ENCODE data around the gene WIPF1. TPM values are rescaled to one million over a fixed set of nuclear protein-coding genes. Genes with fewer than 3 reads are reported as not detected.

The WIPF1 gene
- total RNA-seq, 1 donor from 2014 or later: 8.0 TPM

DNA sequence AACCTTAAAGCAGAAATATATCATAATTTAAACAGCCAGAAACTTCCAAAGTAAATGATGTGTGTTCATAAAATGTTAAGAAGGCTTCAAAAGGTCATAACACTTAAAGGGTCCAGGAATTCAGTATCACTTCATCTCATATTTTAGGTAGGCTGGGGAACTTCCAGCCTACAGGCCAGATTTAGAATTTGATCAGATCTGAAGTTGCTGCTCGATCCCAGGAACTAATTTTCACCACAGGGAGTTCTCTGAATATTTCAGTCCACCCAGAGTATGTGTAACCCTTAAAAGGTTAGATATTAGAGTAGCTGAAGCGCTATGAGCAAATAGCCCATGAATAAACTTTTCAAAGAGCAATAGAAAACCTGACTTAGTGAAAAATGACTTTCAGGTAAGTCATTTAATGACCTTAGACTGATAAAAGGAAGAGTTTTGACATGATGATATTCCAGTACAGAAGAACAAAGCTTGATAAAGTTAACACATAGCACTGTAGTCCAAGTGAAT lies 1.7 kb downstream of the WIPF1 start:
- no peak for DNase-seq (ENCODE audit: low read depth, low spot score)

- DNase-seq (ENCODE audit: low read depth, low spot score): no peak
Measured at GRCh38 chr2:174595116-174595809, 2.3 kb downstream of the WIPF1 start.

GRCh38 chr2:174594456-174594855 lies 3.1 kb downstream of the WIPF1 start:
- no peak for DNase-seq (ENCODE audit: low read depth, low spot score)

DNA sequence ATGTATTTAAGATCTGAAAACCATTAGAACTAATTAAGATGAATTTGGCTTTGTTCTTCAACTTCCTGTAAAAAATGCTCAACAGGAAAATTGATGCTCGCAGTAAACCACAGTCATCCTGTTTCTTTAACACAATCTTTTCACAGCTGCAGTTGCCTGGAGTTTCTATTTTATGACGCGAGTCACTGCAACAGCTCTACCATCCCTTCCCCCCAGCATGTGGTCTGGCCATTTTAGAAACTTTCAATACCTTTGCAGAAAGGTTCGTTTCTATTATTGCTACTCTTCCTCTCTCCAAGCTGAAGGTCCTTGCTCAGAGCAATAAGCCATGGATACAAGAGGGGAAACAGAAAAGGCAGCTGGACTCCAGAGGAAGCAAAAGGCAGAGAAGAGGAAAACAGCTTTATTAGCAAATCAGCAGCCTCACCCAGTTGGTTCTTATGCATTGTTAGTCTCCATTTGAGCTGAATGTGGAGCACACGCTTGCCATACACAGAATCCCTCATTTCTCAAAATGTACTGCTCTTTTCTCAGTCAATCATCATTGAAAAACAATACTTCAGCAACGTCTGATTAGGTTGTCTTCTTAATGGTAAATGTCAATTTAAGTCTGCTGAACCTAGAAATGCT lies 3.9 kb downstream of the WIPF1 start:
- no peak for DNase-seq (ENCODE audit: low read depth, low spot score)

GRCh38 chr2:174593041-174593440 lies 4.6 kb downstream of the WIPF1 start:
- no peak for DNase-seq (ENCODE audit: low read depth, low spot score)

DNA sequence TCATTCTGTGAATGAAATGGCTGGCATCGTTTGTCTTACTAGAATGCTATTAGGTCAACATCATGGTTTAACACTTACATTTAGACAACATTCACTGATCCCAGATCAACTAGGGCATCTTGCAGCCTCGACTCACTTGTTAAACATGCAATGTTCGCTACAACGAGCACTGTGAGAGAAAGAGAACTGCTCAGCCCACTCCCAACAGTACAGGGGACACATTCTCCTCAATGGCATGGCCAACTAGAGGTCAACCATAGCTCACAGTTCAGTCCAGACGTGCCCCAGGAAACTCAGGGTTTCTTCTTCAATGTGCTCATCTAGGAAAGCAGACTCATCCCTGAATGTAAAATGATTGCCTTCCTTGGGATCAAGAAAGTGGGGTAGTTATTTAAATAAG lies 5.9 kb downstream of the WIPF1 start:
- no peak for DNase-seq (ENCODE audit: low read depth, low spot score)

GRCh38 chr2:174590928-174591648 lies 6.5 kb downstream of the WIPF1 start:
- no peak for DNase-seq (ENCODE audit: low read depth, low spot score)

DNA sequence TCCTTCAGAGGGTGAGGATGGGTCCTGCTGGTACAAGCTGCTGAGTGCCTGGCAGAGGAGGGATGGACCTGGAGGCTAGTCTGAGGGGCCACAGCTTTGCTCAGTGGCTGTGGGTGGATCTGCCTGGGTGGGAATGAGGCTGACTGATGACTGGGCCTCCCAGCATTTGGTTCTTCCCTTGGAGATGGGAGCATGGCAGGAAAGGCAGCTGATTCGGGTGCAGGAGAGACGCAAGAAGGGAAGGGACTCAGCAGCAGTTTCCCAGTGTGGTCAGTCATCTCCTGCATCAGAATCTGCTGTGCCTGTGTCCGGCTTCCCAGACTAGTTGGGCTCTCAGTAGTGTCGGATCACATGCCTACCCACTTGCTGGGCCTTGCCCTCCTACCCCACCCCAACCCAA lies 7.3 kb downstream of the WIPF1 start:
- DNase-seq (ENCODE audit: low read depth, low spot score): no peak

GRCh38 chr2:174589334-174589733 lies 8.3 kb downstream of the WIPF1 start:
- no peak for DNase-seq (ENCODE audit: low read depth, low spot score)

DNA sequence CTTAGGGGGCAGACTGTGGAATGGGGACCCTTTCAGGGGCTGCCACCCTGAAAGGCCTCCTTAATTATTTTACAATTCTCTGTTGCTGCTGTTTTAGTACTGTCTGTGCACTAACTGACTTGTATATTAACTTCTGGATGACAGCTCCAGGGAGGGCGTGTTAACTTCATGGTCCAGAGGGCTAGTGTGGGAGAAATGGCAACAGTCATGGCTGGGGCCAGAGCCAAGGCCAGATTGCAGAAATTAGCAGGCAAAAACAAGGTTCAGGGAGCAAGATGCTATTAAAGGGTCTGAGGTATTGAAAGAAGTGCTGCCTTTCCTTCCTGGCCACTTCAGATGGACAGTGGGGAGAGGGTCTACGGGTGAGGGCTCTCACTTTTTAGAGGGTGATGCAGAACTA lies 9.1 kb downstream of the WIPF1 start:
- DNase-seq (ENCODE audit: low read depth, low spot score): no peak

GRCh38 chr2:174587579-174587978 lies 10.0 kb downstream of the WIPF1 start:
- DNase-seq (ENCODE audit: low read depth, low spot score): no peak

DNA sequence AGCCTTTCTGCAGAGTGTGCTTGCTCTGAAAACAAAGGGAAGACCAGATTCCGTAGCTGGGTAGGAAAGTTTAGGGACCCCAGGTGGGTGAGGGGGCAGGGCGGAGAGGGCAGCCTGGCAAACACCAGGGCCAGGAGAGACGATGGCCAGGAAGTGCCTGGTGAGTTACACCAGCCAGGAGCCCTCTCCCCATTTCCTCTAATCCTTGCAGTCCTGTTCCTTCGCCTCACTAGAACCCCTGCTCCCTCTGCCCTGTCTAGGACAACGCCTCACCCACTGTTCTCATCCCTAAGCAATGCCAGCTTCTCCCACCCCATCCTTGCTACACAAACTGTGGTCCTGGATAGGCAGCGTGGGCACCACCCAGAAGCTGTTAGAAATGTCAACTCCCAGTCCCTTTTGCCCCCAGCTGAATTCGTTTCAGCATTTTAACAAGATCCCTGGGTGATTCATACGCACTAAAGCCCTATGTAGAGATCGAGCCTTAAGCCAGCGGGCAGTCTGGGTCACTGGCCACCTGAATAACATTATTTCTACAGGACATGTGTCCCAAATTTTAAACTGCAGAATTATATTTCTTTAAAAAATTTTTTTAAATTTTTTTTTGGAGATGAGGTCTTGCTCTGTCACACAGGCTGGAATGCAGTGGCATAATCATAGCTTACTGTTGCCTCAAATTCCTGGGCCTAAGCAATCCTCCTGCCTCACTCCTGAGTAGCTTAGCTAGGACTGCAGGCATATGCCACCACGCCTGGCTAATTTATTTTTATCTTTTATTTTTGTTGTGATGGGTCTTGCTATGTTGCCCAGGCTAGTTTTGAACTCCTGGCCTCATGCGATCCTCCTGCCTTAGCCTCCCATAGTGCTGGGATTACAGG lies 10.9 kb downstream of the WIPF1 start:
- no peak for DNase-seq (ENCODE audit: low read depth, low spot score)

GRCh38 chr2:174585657-174586252 lies 11.8 kb downstream of the WIPF1 start:
- DNase-seq (ENCODE audit: low read depth, low spot score): no peak

GRCh38 chr2:174585146-174585545 lies 12.5 kb downstream of the WIPF1 start:
- DNase-seq (ENCODE audit: low read depth, low spot score): no peak

- DNase-seq (ENCODE audit: low read depth, low spot score): no peak
Measured at GRCh38 chr2:174581491-174581890, 16.1 kb downstream of the WIPF1 start.

- DNase-seq (ENCODE audit: low read depth, low spot score): no peak
Measured at GRCh38 chr2:174580951-174581350, 16.7 kb downstream of the WIPF1 start.

DNA sequence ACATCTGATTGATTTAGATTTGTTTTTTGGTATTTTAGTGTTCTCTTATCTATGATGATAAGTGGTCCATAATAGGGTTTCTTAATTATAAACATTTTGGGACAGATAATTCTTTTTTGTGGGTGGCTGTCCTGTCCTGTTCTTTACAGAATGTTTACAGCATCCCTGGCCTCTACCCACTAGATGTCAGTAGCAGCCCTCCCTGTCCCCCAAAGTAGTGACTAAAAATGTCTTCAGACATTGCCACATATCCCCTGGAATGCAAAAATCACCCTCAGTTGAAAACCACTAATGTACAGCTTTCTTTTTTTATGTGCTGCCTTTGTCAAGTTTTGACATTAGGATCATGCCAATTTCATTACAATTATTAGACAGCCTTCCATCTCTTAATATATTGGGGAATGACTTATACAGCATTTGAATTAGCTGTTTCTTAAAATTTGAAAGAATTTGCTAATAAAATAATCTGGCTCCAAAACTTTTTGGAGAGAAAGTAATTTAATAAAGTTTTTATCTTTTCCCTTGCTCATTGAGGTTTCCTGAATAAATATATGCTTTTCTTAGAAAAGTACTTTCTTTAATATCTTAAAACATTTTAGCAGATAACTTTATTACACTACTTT lies 19.5 kb downstream of the WIPF1 start:
- no peak for DNase-seq (ENCODE audit: low read depth, low spot score)

- DNase-seq (ENCODE audit: low read depth, low spot score): no peak
Measured at GRCh38 chr2:174575124-174575776, 22.4 kb downstream of the WIPF1 start.

DNA sequence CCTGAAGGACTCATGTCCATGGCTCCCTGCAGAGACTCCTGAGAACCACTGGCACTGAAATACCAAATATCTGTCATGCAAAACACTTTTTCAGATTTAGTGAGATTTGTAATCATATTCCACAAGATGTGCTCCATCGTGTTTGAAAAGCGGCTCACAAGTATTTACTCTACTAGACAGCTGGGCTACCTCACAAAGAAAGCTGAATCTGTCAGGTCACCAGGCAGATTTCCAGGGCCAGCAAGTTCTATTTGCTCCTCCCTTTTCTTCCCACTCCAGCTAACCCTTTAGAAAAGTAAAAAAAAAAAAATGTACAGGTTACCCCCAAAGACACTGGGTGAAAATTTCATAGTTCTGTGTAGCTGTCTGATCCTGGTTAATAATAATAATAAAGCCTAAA lies 22.9 kb downstream of the WIPF1 start:
- DNase-seq (ENCODE audit: low read depth, low spot score): no peak

DNA sequence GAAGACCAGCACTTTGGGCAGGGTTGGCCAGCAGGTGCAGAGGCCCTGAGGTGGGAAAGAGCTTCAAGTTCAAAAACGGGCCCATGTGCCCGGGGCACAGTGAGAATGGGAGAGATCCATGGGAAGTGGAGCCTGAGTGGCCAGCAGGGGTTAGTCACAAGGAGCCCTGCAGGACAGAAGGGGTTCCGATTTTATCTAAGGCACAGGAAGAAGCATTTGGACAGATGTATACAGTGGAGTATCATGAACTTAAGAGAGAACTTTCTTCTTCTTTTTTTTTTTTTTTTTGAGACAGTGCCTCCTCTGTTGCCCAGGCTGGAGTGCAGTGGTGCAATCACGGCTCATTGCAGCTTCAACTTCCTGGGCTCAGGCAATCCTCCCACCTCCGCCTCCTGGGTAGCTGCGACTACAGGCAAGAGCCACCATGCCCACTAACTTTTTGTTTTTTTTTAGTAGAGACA lies 24.0 kb downstream of the WIPF1 start:
- no peak for DNase-seq (ENCODE audit: low read depth, low spot score)

All from pulmonary artery endothelial cell (primary cell).